Prostate gland (tissue), 2 donors: ENCODE results near the gene HSPG2. TPM values are rescaled to one million over a fixed set of nuclear protein-coding genes. Genes with fewer than 3 reads are reported as not detected.
A peak's percentile ranks its signal among the peaks of the same experiment; 100 is the strongest.

Source experiments
- DNase-seq: peaks from one replicate; pipeline ENCODE4 v3.0.0-alpha.2; 2019; ENCODE audit warnings: low spot score
- H3K27ac ChIP-seq, 2 donors: fragments of 200-600 bp; sonication (generic); 2 replicates each; pipeline ENCODE4 v1.5.1; 2017 to 2019
- H3K27me3 ChIP-seq: fragments of 200-600 bp; sonication (generic); replicated peaks from 2 replicates; pipeline ENCODE4 v1.5.1; 2019; ENCODE audit not compliant: insufficient read depth
- H3K36me3 ChIP-seq, 2 donors: fragments of 200-600 bp; sonication (generic); 1 replicate in 1 of 2; 2 replicates in 1 of 2; pipeline versions ENCODE4 v1.5.1 to v1.8.1; 2017 to 2019
- H3K4me1 ChIP-seq: fragments of 200-600 bp; sonication (generic); replicated peaks from 2 replicates; pipeline ENCODE4 v1.5.1; 2019
- H3K4me3 ChIP-seq, 2 donors: fragments of 200-600 bp; sonication (generic); 2 replicates each; pipeline ENCODE4 v1.5.1; 2017 to 2019
- H3K9me3 ChIP-seq: fragments of 200-600 bp; sonication (generic); 2 replicates; pipeline ENCODE4 v1.5.1; 2017
- CTCF ChIP-seq, 4 experiments: fragments of 200-600 bp in 2 of 4; fragments of 450-650 bp in 2 of 4; sonication (generic) in 2 of 4; IDR thresholded peaks; 1 replicate in 3 of 4; 2 replicates in 1 of 4; pipeline ENCODE4 v1.5.1; 2016 to 2019; ENCODE audit warnings: antibody characterized with exemption in 4 of 4, mild to moderate bottlenecking in 2 of 4, moderate library complexity in 2 of 4
- POLR2A ChIP-seq: fragments of 450-650 bp; IDR thresholded peaks from one replicate; pipeline ENCODE4 v1.6.1; 2016; ENCODE audit warnings: antibody characterized with exemption, mild to moderate bottlenecking
- POLR2AphosphoS5 ChIP-seq: sonication (generic); formaldehyde crosslinking; IDR thresholded peaks from one replicate; pipeline ENCODE4 v1.6.1; 2017; ENCODE audit warnings: antibody characterized with exemption
- WGBS: methylation state at CpG from one replicate; pipeline ENCODE4 v1.1.5; 2018; 5-methylcytosine and 5-hydroxymethylcytosine counted together
- intact Hi-C: fragments of 100-400 bp; cut with DNase I; formaldehyde crosslinking; loops from one replicate; pipeline ENCODE4 v1.14.2; 2022
- total RNA-seq, 2 donors: library from RNA; depleted of rRNA; stranded (reverse); fragments of >200 nt; gene quantifications; one replicate each; pipeline ENCODE4 v1.1.0, GENCODE V29; 2016

HSPG2 gene
- total RNA-seq, 2 donors from 2014 or later, result 135 to 257 TPM

DNA sequence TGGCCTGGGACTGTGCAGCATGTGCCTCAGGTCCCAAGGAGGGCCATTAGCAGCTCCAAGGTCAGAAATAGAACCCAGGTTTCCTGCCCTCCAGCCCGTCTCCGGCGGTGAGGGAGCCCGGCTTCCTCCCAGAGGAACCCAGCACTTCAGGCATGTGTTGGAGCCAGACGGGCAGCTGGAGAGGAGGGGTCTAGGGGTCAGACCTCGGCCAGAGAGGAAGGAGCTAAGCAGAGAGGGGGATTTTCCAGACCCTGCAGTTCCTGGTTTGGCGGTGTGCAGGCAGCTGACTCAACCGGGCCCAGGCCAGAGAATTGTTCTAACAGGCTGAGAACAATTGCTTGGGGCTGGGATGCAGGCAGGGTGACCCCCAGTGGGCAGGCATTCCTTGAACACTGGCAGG is 37.1 kb downstream of the HSPG2 start:
- Histone ChIP-seq H3K9me3 (no peaks in the 10 kb centered on the region), H3K4me3 (no peak overlapping the region), H3K36me3 (no peaks in the 10 kb centered on the region), H3K27me3 (no peaks in the 10 kb centered on the region), H3K27ac (peak overlapping the region in 1 of 2 donors; percentile 40), H3K4me1 (peaks cover 22% of the 10 kb centered on the region)
- TF ChIP-seq POLR2AphosphoS5, result no peak
- TF ChIP-seq CTCF (IDR thresholded peaks at IDR 0.05), result no peak
- no peak for TF ChIP-seq POLR2A
- intact Hi-C loops, result loop anchor here (5.0 kb wide), 1 partner anchor 42 kb away; no protein-coding TSS in a partner anchor
- DNase-seq, result no peak
- WGBS, result 59% methylated on average over 8 of the region's 8 CpGs

GRCh38 chr1:21899267-21899810 is 37.8 kb downstream of the HSPG2 start:
- intact Hi-C loops, result loop anchor here (5.0 kb wide), 1 partner anchor 43 kb away; no protein-coding TSS in a partner anchor
- peak overlapping the region in 1 of 2 donors; percentile 40 for H3K27ac ChIP-seq
- H3K9me3 ChIP-seq, result no peaks in the 10 kb centered on the region
- no peak for DNase-seq
- TF ChIP-seq CTCF (IDR thresholded peaks at IDR 0.05) (no peak), POLR2A (no peak)
- H3K4me1 ChIP-seq, result peaks cover 22% of the 10 kb centered on the region
- no peaks in the 10 kb centered on the region for H3K36me3 ChIP-seq
- no peak overlapping the region for H3K4me3 ChIP-seq
- WGBS, result 86% methylated on average over 4 of the region's 4 CpGs
- H3K27me3 ChIP-seq, result no peaks in the 10 kb centered on the region

DNA sequence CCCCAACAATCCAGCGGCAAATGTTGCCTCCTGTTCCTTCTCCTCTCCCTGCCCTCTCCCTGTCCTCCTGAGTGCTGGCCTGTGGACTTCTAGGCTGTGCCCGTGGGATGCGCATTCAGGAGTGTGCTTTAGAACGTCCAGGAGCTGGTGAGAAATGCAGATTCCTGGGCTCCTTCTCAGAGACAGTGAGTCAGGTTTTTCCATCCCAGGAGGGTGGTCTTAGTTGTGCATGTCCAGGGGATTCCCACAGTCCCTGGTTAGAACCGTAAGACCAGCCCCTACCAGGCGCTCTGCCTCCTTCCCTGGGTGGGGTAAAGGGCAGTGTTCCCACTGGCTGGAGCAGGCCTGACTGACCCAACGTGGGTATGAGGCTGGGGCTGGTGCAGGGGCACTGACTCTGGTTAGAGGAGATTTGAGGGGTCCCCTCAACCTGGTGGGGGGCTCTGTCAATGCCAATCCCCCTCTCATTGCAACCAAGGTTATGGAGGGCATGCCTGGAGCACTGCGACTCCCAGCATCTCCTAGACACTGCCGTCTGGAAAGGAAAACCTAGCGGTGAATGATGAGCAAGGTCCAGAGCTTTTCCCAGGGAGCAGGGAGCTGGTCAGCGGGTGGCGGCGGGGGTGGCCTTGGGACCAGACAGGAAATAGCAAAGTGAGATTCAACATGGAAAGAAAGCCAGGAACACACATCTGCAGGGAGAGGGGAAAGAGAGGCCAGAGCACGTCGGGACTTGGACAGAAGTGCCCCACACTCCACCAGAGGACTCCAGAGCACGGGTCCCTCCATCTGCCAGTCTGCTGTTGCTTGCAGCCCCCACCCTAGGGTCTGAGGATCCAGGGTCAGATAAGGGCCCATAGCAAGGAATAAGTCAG is 38.5 kb downstream of the HSPG2 start:
- H3K27ac ChIP-seq, result peak overlapping the region in 1 of 2 donors; percentile 40
- intact Hi-C loops, result loop anchor here (5.0 kb wide), 1 partner anchor 44 kb away; no protein-coding TSS in a partner anchor
- 74% methylated on average over 16 of the region's 16 CpGs for WGBS
- no peaks in the 10 kb centered on the region for H3K9me3 ChIP-seq
- no peak overlapping the region for H3K4me3 ChIP-seq
- DNase-seq, result no peak
- no peaks in the 10 kb centered on the region for H3K27me3 ChIP-seq
- TF ChIP-seq CTCF (IDR thresholded peaks at IDR 0.05), result no peak
- H3K4me1 ChIP-seq, result peaks cover 22% of the 10 kb centered on the region
- H3K36me3 ChIP-seq, result no peaks in the 10 kb centered on the region

DNA sequence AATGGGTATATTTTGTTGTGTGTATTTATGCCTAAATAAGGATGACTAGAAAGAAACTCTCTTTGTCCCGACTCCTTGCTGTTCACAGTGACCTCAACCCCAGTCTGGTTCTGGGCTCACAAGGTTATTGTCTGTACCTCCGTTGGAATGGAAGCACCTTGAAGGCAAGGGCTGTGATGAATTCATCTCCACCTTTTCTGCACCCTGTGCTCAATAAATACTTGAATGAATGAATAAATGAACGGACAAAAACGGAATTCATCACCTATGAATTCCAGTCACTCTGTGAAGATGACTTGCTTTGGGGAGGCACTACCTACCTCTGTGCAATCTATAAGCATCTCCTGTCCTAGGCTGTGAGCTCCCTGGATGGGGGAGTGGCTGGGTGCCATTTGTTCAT is 39.3 kb downstream of the HSPG2 start:
- Histone ChIP-seq H3K4me3 (no peak overlapping the region), H3K27me3 (no peaks in the 10 kb centered on the region), H3K36me3 (no peaks in the 10 kb centered on the region), H3K4me1 (peaks cover 22% of the 10 kb centered on the region), H3K9me3 (no peaks in the 10 kb centered on the region), H3K27ac (peak overlapping the region; percentile 52 to 66)
- WGBS, result 92% methylated on average over 4 of the region's 4 CpGs
- intact Hi-C loops, result loop anchor here (5.0 kb wide), 1 partner anchor 44 kb away; no protein-coding TSS in a partner anchor
- TF ChIP-seq POLR2AphosphoS5, result no peak
- TF ChIP-seq POLR2A, result no peak
- no peak for TF ChIP-seq CTCF (IDR thresholded peaks at IDR 0.05)
- DNase-seq, result no peak
